Smooth muscle cell (in vitro differentiated cells): ENCODE results near the gene LTBP4. TPM values are rescaled to one million over a fixed set of nuclear protein-coding genes. Genes with fewer than 3 reads are reported as not detected.

Experiments
- DNase-seq: peaks from one replicate; lab custom pipeline; 2025; ENCODE audit not compliant: unreplicated experiment; lab: John Stamatoyannopoulos, UW
- H2AFZ ChIP-seq: fragments of 200-600 bp; sonication (generic); 2 replicates; pipeline ENCODE4 v1.6.0; 2016; ENCODE audit warnings: antibody characterized with exemption, low read depth, mild to moderate bottlenecking
- H3F3A ChIP-seq: fragments of 200-600 bp; sonication (generic); 2 replicates; pipeline ENCODE4 v1.6.0; 2017; ENCODE audit warnings: antibody characterized with exemption, low read depth
- H3K27ac ChIP-seq: fragments of 200-600 bp; sonication (generic); 2 replicates; pipeline ENCODE4 v1.5.1; 2016; ENCODE audit warnings: low read depth, mild to moderate bottlenecking
- H3K27me3 ChIP-seq: fragments of 200-600 bp; sonication (generic); 2 replicates; pipeline ENCODE4 v1.6.1; 2016; ENCODE audit warnings: low read depth, mild to moderate bottlenecking
- H3K36me3 ChIP-seq: fragments of 200-600 bp; sonication (generic); 2 replicates; pipeline ENCODE4 v1.5.1; 2016; ENCODE audit warnings: low read depth
- H3K4me1 ChIP-seq: fragments of 200-600 bp; sonication (generic); 2 replicates; pipeline ENCODE4 v1.5.1; 2016; ENCODE audit warnings: low read depth
- H3K4me2 ChIP-seq: fragments of 200-600 bp; sonication (generic); 2 replicates; pipeline ENCODE4 v1.6.0; 2016; ENCODE audit warnings: mild to moderate bottlenecking
- H3K4me3 ChIP-seq: fragments of 200-600 bp; sonication (generic); 2 replicates; pipeline ENCODE4 v1.5.1; 2016; ENCODE audit warnings: mild to moderate bottlenecking
- H3K79me2 ChIP-seq: fragments of 200-600 bp; sonication (generic); 2 replicates; pipeline ENCODE4 v1.6.0; 2016; ENCODE audit warnings: low read depth, mild to moderate bottlenecking
- H3K9ac ChIP-seq: fragments of 200-600 bp; sonication (generic); 2 replicates; pipeline ENCODE4 v1.6.0; 2016; ENCODE audit warnings: low read depth
- H3K9me3 ChIP-seq: fragments of 200-600 bp; sonication (generic); replicated peaks from 2 replicates; pipeline ENCODE4 v1.5.1; 2016; ENCODE audit warnings: low read depth
- H4K20me1 ChIP-seq: fragments of 200-600 bp; sonication (generic); 2 replicates; pipeline ENCODE4 v1.6.0; 2016; ENCODE audit warnings: low read depth
- CTCF ChIP-seq: fragments of 200-600 bp; sonication (generic); IDR thresholded peaks from 2 replicates; pipeline ENCODE4 v1.5.1; 2017; ENCODE audit warnings: borderline replicate concordance, mild to moderate bottlenecking, antibody characterized with exemption; ENCODE audit not compliant: insufficient read depth, poor library complexity, severe bottlenecking
- WGBS: methylation state at CpG from one replicate; pipeline ENCODE4 v1.1.7; 2016; ENCODE audit warnings: low lambda C conversion rate; 5-methylcytosine and 5-hydroxymethylcytosine counted together
- polyA plus RNA-seq: library from polyadenylated mRNA; unstranded; fragments of >200 nt; fragmentation: Nextera tagmentation; extraction: Ambion mirVana; gene quantifications from 2 replicates; pipeline ENCODE4 v1.2.1, GENCODE V29; 2016
- total RNA-seq: library from RNA; depleted of rRNA; stranded (reverse); fragments of >200 nt; gene quantifications from 2 replicates; pipeline ENCODE4 v1.2.3, GENCODE V29; 2014

LTBP4 gene
- total and polyA plus RNA-seq, 2 experiments from 2014 or later = 38.5 to 188 TPM

DNA sequence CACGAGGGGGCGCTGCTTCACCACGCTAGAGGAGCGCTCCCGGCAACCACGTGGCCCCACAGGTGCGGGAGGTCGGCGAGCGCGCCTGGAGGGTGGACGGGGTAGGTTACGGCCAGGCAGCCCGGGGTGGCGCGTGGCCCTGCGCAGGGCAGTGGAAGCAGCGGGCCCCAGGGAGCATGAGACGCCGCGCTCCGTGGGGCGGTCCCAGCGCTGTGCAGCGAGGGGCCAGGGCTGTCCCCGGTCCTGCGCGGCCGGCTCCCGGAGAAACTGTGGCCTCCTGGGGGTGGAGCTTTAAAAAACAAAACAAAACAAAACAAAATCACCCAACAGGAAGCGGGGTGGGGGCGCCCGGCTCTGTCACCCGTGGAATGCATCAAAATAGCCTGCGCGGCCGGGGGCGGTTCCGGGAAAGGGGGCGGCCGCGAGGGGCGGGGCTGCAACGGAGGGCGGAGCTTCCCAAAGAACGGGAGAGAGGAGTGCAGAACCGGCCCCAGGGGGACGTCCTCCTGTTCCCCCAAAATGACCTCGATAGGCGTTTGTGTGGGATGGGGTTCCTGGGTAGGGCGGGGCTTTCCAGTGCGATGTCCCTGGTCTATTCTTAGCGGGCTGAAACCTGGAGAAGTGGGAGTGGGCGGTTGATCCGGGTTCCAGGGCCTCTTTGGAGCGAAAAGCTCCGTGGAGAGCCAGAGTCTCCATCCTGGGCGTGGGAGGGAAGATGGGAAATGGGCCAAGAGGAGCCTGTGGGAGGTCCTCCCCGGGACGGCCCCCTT is 61.9 kb downstream of the LTBP4 start:
- WGBS = under 1% methylated on average over 58 of the region's 60 CpGs

DNA sequence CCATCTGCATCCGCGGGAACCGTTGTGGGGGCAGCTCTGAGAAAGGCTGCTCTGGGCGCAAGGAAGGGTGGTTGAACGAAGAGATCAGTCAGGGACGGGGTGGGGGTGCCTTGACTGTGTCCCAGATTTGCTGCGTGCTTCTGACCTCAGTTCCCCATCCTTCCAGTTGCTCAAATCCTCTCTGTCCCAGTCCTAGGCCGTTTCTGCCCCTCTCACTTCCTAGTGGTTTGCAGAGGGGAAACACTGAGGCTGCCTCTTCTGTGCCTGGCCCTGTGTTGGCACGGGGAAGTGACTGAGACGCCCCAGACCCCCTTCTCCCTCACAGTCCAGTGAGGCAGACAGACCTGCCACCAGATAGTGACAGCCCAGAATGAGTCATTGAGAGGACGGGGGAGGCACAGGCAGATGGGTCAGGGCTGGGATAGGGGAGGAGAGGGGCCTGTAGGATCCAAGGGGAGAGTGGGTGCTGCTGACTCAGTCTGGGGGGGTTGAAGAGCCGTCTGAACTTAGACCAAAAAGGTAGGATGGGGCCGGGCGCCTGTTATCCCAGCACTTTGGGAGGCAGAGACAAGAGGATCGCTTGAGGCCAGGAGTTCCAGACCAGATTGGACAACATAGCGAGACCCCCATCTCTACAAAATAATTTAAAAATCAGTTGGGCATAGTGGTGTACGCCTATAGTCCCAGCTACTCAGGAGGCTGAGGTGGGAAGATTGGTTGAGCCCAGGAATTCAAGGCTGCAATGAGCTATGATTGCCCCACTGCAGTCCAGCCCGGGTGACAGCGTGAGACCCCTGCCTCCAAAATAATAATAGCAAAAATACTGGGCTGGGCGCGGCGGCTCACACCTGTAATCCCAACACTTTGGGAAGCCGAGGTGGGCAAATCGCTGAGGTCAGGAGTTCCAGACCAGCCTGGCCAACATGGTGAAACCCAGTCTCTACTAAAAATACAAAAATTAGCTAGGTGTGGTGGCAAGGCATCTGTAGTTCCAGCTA is 62.8 kb downstream of the LTBP4 start:
- peak overlapping the region; percentile 31 for H3K9ac ChIP-seq
- WGBS = 49% methylated on average over 23 of the region's 24 CpGs
- H3K4me2 ChIP-seq = peak overlapping the region; percentile 82
- H4K20me1 ChIP-seq = no peaks in the 10 kb centered on the region
- H3K79me2 ChIP-seq = no peaks in the 10 kb centered on the region
- H3K4me3 ChIP-seq = peak overlapping the region; percentile 59
- DNase-seq = peak; percentile 30
- peaks cover 24% of the 10 kb centered on the region for H3F3A ChIP-seq
- peak overlapping the region; percentile 79 for H3K27ac ChIP-seq
- H3K27me3 ChIP-seq = no peaks in the 10 kb centered on the region
- H2AFZ ChIP-seq = no peak overlapping the region
- H3K9me3 ChIP-seq = no peaks in the 10 kb centered on the region
- H3K4me1 ChIP-seq = no peaks in the 10 kb centered on the region
- no peak for TF ChIP-seq CTCF
- peaks cover 4% of the 10 kb centered on the region for H3K36me3 ChIP-seq

More for the DNA sequence above, 61.9 kb downstream of the LTBP4 start:
- Histone ChIP-seq H3F3A (peaks cover 24% of the 10 kb centered on the region), H4K20me1 (no peaks in the 10 kb centered on the region), H3K36me3 (no peaks in the 10 kb centered on the region), H3K79me2 (no peaks in the 10 kb centered on the region), H3K4me1 (no peaks in the 10 kb centered on the region), H3K4me3 (peak overlapping the region; percentile 59), H3K9me3 (no peaks in the 10 kb centered on the region), H2AFZ (no peak overlapping the region), H3K9ac (peak overlapping the region; percentile 31), H3K27me3 (no peaks in the 10 kb centered on the region), H3K4me2 (peak overlapping the region; percentile 82), H3K27ac (peak overlapping the region; percentile 79)
- peak; percentile 99 for TF ChIP-seq CTCF
- peak; percentile 88 for DNase-seq

GRCh38 chr19:40666803-40667438 is 65.8 kb downstream of the LTBP4 start:
- WGBS = 98% methylated on average over 13 of the region's 14 CpGs
- no peaks in the 10 kb centered on the region for H3K9me3 ChIP-seq
- TF ChIP-seq CTCF = no peak
- peak overlapping the region; percentile 60 for H3K27ac ChIP-seq
- peaks cover 24% of the 10 kb centered on the region for H3F3A ChIP-seq
- H3K79me2 ChIP-seq = no peaks in the 10 kb centered on the region
- no peak overlapping the region for H3K4me2 ChIP-seq
- no peaks in the 10 kb centered on the region for H4K20me1 ChIP-seq
- DNase-seq = no peak
- peaks cover 24% of the 10 kb centered on the region for H3K36me3 ChIP-seq
- no peak overlapping the region for H3K4me3 ChIP-seq
- H3K9ac ChIP-seq = peak overlapping the region; percentile 17
- no peaks in the 10 kb centered on the region for H3K4me1 ChIP-seq
- H3K27me3 ChIP-seq = no peaks in the 10 kb centered on the region
- H2AFZ ChIP-seq = no peak overlapping the region
